Stimulated activated CD4-positive, alpha-beta T cell treated with anti-CD3 and anti-CD28 coated beads, TNF-alpha, amount 100 ng/mL, for 4 hours (primary cell): Measurements from ENCODE around the gene EXOC4.
"Not testable (repeated sequence)": the region's sequence is repeated elsewhere in the genome, so short reads cannot be mapped to it uniquely, and the experiment has no call there.

Source experiments
- DNase-seq, 3 experiments: peaks; one replicate each; pipeline ENCODE4 v3.0.0-alpha.2; 2020; ENCODE audit warnings: low read depth in 3 of 3

The EXOC4 gene

GRCh38 chr7:133625046-133625445 lies 372.2 kb downstream of the EXOC4 start:
- DNase-seq = no peak

GRCh38 chr7:133629701-133630100 lies 376.8 kb downstream of the EXOC4 start:
- no peak for DNase-seq

DNA sequence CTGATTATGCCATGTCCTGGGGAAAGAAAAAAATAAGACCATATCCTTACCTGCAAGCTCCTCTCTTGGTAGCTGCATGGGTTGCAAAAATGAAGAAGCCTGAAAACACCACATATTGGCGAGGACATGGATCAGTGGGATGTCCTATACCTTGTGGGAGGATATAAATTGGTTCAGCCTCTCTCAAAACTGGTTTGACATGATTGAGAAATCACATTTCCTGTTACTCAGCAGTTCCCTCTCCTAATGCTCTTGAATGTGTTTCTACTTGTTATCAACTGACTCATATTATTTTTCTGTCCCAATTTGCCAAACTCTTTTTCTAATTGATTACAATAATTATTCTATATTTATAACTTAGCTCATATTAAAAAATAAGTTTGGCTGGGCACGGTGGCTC lies 380.2 kb downstream of the EXOC4 start:
- DNase-seq = no peak

DNA sequence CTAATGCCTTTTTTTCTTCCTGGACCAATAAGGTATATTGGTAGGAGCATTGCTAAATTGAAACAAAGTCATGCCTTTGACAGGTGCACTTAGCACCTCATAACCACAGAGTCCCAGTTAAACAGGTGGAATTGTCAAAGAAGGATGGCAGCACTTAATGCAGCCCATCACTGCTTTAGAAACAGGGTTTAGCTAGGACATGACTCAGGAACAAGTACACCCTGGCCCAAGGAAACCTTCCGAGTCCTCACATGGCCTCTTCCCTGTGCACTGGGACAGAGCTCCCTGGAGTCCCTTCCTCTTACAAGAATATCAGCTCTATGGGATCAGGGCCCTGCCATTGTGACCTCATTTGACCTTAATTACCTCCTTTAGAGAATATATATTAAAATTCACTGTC lies 382.7 kb downstream of the EXOC4 start:
- no peak for DNase-seq

DNA sequence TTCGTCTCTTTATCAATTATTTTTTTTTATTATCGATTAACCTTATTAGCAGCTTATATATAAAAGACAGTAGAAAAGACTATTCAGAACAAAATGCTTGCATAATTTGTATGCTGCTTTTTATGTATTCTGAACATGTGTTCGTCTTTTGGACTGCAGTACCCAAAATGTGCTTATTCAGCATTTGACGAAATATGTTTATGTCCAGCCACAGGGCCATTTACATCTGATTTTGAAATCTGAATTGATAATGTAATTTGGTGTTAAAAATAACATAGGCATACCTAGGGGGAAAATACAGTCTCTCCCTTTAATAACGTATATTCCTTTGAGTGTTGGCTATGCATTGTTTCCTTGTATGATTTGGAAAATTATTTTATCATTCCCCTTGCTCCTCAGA lies 386.0 kb downstream of the EXOC4 start:
- no peak for DNase-seq

- no peak for DNase-seq
Measured at GRCh38 chr7:133641436-133641835, 388.6 kb downstream of the EXOC4 start.

DNA sequence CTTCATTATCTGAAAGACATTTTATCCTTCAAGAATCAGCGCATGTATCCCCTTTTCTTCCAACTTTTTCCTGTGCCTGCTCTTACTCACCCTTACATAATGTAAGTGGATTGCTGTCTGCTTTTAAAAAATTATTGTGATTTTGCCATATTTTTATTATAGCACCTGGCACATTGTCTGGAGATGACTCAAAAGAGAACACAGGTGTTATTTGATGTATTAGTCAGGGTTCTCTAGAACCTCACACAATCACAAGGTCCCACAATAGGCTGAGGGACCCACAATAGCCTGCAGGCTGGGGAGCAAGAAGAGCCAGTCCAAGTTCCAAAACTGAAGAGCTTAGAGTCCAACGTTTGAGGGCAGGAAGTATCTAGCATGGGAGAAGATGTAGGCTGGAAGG lies 390.0 kb downstream of the EXOC4 start:
- no peak for DNase-seq

- not testable (repeated sequence) for DNase-seq
Measured at GRCh38 chr7:133643652-133644051, 390.8 kb downstream of the EXOC4 start.

- DNase-seq = no peak
Measured at GRCh38 chr7:133645884-133646391, 393.1 kb downstream of the EXOC4 start.

GRCh38 chr7:133646472-133647315 lies 393.8 kb downstream of the EXOC4 start:
- DNase-seq = no peak

DNA sequence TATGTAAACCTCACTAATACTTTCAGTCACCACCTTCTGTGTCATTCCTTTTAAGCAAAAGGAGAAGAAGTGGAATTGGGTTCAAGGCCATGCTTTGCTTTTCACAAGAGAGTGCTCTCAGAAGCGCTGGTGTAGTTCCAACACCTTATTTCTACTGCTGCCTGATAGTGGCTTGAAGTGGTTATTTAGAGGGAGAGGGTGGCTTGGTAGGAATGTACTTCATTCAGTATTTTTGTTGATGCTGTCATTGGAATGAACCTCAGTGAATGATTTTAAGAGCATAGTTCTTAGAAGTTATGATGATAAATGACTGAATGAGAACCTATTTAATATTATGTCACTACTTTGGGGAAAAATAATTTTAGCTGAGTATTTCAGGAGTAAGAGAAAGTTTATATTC lies 396.7 kb downstream of the EXOC4 start:
- no peak for DNase-seq

DNA sequence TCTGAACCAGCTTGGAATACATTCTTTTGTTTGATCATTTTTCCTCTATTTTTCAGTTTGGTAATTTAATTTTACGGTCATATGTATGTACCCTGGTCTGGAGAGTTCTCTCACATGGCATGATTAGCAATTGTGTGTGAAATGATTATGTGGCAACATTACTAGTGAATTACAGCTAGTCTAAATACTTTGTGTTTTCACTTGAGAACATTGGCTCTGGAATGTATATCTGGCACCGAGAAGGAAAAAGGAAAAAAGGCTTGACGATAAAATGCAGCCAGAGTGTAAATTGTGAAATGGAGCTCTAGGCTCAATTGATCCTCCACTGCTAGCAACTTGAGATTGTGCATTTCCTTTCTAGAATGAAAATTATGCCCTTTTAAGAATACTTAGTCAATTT lies 397.2 kb downstream of the EXOC4 start:
- no peak for DNase-seq

- no peak for DNase-seq
Measured at GRCh38 chr7:133650487-133651300, 397.8 kb downstream of the EXOC4 start.

GRCh38 chr7:133652547-133652946 lies 399.7 kb downstream of the EXOC4 start:
- no peak for DNase-seq

- no peak for DNase-seq
Measured at GRCh38 chr7:133654547-133654946, 401.7 kb downstream of the EXOC4 start.

DNA sequence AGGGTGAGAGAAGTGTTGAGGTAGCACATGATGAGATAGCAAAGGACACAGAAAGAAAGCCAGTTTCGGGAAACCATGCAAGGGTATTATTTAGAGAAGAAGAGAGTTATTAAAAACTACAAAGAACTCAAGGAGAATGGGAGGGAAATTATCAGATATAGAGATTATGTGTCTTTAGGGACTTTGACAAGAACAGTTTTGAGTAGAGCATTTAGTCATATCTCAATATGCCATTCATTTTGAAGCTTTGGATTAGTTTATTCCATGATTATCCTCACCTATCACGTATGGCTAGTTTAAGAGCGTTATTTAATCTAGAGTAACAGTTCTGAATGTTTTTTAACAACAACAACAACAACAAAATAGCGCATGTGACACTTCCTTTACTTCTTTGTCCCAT lies 409.4 kb downstream of the EXOC4 start:
- no peak for DNase-seq

DNA sequence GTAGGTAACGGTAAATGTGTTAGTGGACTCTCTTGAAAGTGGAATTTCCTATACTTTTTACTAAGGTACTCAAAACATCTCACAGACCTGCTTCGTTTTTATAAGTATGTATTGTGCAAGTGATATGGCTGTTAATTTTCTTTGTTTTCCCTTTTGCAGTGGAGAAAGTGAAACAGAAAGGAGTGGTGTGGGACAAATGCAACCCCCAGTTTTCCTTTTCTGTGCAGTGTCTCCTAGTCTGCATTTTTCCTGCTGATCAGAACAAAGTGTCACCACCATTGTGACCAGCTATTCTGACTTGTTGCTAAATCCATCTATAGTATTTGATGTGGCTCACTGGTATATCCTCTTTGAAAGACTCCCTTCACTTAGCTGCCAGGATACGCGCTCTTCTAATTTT lies 410.0 kb downstream of the EXOC4 start:
- DNase-seq = no peak

- no peak for DNase-seq
Measured at GRCh38 chr7:133664528-133664927, 411.6 kb downstream of the EXOC4 start.

- DNase-seq = no peak
Measured at GRCh38 chr7:133668296-133669060, 415.6 kb downstream of the EXOC4 start.

DNA sequence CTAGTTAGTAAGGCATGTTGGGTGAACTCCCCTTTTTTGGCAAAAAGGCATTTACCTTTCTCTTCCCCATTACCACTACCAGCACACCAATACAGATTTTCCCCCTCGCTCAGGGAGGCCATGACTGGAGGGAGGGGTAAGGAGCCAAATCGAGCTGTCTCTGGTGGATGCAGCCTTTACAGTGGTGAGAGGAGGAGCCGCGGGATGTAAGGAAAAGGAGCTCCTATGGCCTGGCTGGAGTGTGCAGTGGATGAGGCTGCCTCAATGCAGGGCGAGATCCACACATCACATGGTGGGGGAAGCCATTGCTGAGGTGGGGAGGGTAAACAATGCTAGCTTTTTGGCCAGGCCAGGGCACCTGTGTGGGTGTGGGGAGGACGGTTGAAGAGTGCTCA lies 416.2 kb downstream of the EXOC4 start:
- DNase-seq = no peak

DNA sequence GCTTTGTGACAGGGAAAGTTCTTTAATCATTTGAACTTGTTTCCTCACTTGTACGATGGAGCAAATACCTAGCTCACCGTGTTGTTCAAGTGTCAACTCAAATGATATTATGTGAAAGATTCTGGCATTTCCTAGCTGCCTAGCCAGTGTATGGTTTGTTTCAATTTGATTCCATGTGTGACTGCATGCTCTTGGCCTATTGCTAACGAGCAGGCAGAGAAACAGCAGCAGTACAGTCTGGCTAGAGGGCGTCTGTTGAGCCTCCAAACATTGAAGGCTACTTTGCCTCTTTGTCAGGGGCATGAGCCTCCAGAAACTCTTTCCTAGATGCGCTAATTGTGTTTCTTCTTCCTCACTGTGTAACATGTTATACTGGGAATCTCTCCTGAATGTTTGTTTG lies 417.4 kb downstream of the EXOC4 start:
- DNase-seq = no peak

DNA sequence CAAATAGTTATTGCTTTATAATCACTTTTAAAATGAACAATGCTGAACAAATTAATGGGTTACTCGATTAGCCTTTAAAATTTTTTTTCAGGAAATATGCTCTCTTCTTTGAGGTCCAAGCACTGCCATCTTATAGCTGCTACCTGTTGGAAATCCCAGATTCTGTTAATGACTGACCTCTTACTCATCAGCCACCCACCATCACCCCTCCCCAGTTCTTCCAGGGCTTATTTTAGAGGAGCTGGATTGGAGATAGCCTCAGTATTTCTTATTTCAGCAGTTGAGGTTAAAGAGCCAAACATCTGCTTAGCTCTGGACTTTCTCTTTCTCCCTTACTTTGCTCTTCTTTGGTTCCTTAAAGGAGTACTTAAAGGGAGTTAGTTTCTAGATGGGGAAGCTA lies 420.0 kb downstream of the EXOC4 start:
- no peak for DNase-seq
